HG03175 (cell line): Measurements from ENCODE around the gene RASA2.

Source experiments
- ATAC-seq: cut with Tn5 transposase; IDR thresholded peaks from one replicate; pipeline ENCODE4 v1.9.1; 2021; ENCODE audit warnings: mild to moderate bottlenecking, moderate library complexity; ENCODE audit not compliant: unreplicated experiment

RASA2 gene

GRCh38 chr3:141486746-141487520 lies at the start of gene RASA2:
Gene RASA2, plus strand, starts transcription at chr3:141487027. Its CDS starts 57 bp downstream, at chr3:141487084.
- ATAC-seq = peak; percentile 61

- ATAC-seq = no peak
These were observed 47.2 kb upstream of the RASA2 start for GRCh38 chr3:141439589-141439988.

GRCh38 chr3:141440942-141441341 lies 45.9 kb upstream of the RASA2 start:
- ATAC-seq = peak; percentile 6

GRCh38 chr3:141441381-141442364 lies 45.2 kb upstream of the RASA2 start:
- ATAC-seq = peak; percentile 97

GRCh38 chr3:141442446-141442845 lies 44.4 kb upstream of the RASA2 start:
- ATAC-seq = no peak

- no peak for ATAC-seq
These were observed 43.9 kb upstream of the RASA2 start for GRCh38 chr3:141442914-141443313.

GRCh38 chr3:141444586-141445285 lies 42.1 kb upstream of the RASA2 start:
- ATAC-seq = no peak

- ATAC-seq = no peak
These were observed 40.8 kb upstream of the RASA2 start for GRCh38 chr3:141445990-141446389.

- ATAC-seq = no peak
These were observed 40.1 kb upstream of the RASA2 start for GRCh38 chr3:141446737-141447136.

GRCh38 chr3:141447383-141447782 lies 39.4 kb upstream of the RASA2 start:
- no peak for ATAC-seq

GRCh38 chr3:141448606-141449220 lies 38.1 kb upstream of the RASA2 start:
- no peak for ATAC-seq

GRCh38 chr3:141449424-141449823 lies 37.4 kb upstream of the RASA2 start:
- ATAC-seq = no peak

GRCh38 chr3:141450727-141451375 lies 36.0 kb upstream of the RASA2 start:
- no peak for ATAC-seq

GRCh38 chr3:141452045-141452444 lies 34.8 kb upstream of the RASA2 start:
- peak; percentile 82 for ATAC-seq

GRCh38 chr3:141452773-141453172 lies 34.1 kb upstream of the RASA2 start:
- ATAC-seq = no peak

GRCh38 chr3:141454054-141454453 lies 32.8 kb upstream of the RASA2 start:
- no peak for ATAC-seq

- no peak for ATAC-seq
These were observed 31.8 kb upstream of the RASA2 start for GRCh38 chr3:141454906-141455602.

- no peak for ATAC-seq
These were observed 31.1 kb upstream of the RASA2 start for GRCh38 chr3:141455603-141456300.

- ATAC-seq = no peak
These were observed 30.6 kb upstream of the RASA2 start for GRCh38 chr3:141456301-141456625.
